HG02884 (cell line): ENCODE data around the gene CRK.
"Not testable (repeated sequence)": the region's sequence is repeated elsewhere in the genome, so short reads cannot be mapped to it uniquely, and the experiment has no call there.

ENCODE experiments used
- ATAC-seq: cut with Tn5 transposase; IDR thresholded peaks from one replicate; pipeline ENCODE4 v1.9.1; 2021; ENCODE audit warnings: mild to moderate bottlenecking, moderate library complexity; ENCODE audit not compliant: unreplicated experiment

The CRK gene

DNA sequence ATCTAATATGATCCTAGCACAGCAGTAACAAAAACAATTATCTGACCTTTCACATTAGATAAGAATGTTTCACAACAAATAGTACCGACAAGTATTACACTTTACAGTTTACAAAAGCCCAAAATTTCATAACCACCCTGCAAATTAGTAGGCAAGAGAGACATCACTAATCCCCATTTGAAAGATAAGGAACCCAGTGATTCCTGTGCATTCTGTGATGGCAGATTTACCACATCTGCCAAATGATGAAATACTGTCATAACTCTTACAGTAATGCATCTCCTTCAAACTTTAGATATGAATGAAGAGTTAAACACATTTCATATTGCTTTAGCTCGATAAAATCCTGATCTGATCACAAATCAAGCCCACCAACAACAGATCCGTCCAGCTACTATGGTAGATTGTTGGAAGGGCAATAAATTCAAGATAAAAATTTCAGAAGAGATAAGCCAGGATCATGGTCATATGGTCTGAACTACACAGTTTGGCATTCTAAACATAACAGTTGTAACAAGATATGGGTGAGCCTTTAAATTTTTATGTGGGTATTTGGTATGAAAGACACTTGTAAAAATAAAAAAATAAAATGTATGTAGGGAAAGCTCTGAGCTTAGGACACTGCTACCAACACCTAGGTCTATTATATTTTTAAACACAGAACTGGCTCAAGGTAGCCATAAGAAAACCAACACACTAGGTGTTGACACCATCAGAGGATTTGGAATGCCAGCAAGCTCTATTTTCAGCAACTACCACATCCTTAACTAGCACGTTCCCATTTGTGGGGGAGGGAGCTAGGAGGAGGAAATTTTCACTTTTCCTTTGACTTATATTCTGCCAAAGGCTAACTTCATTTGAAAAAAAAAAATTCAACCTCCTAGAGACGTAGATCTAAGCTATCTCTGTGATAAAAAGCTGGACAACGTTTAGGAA, 65.3 kb downstream of the CRK start:
- no peak for ATAC-seq

DNA sequence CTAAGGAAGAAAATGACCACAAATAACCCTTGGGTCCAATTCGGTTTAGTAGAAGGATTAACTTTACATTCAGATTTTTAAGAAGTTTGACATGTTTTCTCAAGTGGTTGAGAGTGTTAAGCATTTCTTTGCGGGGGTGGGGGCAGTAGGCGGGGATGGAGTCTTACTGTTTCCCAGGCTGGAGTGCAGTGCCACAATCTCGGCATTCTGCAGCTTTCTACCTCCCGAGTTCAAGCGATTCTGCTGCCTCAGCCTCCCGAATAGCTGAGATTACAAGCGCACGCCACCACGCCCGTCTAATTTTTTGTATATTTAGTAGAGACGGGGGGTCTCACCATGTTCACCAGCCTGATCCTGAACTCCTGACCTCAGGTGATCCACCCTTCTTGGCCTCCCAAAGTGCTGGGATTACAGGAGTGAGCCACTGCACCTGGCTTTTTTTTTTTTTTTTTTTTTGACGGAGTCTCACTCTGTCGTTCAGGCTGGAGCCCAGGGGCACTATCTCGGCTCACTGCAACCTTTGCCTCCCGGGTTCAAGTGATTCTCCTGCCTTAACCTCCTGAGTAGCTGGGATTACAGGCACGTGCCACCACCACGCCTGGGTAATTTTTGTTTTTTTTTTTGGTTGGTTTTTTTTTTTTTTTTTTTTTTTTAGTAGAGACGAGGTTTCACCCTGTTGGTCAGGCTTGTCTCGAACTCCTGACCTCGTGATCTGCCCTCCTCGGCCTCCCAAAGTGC, 68.4 kb downstream of the CRK start:
- not testable (repeated sequence) for ATAC-seq

DNA sequence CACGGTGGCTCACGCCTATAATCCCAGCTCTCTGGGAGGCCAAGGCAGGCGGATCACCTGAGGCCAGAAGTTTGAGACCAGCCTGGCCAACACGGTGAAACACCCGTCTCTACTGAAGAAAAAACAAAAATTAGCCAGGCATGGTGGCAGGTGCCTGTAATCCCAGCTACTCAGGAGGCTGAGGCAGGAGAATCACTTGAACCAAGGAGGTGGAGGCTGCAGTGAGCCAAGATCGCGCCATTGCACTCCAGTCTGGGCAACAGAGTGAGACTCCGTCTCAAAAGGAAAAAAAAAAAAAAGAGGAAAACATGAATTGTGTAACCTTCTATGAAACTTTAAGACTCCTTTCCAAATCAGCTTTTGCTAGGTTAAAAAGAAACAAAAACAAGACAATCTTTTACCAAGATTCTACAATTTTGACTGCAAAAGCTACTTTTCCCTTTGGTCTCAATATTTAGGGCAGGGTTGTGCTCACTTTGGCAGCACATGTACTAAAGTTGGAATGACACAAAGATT, 69.3 kb downstream of the CRK start:
- not testable (repeated sequence) for ATAC-seq

DNA sequence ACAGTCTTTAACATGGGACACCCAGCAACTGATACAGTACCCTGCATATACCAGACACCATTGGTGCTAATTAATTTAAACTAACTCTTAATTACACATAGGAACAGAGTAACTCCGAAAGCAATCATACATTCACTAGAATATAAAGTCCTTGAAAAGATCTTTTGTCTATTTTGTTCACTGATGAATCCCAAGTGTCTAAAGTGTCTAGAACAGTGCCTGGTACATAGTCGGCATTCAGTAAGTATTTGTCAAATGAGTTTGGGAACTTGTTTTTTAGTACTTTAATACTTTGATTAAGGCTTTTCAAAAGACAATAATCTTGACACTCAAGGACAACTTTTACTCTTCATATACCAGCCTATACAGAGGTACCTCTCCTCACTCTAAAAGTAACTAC, 69.8 kb downstream of the CRK start:
- no peak for ATAC-seq

DNA sequence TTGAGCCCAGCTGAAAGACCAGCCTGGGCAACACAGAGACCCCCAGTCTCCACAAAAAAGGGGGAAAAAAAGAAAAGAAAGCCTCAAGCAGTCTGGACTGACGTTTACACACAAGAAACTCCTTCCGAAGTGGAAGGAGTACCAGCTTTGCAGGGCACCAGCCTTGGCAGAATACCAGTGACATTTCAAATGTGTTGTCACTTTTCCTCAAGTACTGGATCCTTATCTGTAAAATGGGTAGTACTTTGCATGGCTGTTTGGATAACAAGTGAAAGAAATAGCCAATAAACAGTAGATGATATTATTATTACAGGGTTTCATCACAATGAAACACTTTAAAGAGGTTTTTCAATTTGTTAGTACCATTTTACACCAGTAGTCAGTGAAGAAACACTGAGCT, 70.2 kb downstream of the CRK start:
- ATAC-seq, result no peak

DNA sequence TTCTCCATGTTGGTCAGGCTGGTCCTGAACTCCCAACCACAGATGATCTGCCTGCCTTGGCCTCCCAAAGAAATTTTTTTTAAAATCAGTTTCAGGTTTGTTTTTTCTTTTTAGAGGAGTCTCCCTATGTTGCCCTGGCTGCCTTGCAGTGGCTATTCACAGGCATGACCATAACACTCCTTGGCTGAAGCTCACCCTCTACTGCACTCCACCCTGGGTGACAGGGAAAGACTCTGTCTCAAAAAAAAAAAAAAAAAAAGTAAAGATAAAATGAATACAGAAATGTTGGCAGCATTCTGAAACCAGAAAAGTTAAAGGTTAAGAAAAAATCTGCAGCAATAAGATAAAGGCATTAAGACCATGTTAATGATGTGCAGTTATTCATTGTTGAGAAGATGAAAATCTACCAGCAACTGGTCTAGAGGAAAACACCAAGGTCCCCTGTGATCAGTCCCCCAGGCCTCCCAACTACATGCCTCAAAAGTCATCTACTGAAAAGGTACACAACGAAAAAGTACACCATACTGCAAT, 71.1 kb downstream of the CRK start:
- no peak for ATAC-seq

DNA sequence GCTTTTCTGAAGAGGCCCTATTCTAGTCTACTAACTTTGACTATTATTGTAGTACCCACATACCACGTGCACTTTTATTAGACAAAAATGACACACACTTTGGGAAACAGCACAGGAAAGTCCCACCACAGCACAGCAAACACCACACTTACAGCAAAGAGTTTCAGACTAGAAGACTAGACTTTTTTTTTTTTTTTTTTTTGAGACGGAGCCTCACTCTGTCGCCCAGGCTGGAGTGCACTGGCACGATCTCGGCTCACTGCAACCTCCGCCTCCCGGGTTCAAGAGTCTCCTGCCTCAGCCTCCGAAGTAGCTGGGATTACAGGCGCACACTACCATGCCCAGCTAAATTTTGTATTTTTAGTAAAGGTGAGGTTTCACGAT, 76.1 kb downstream of the CRK start:
- ATAC-seq, result no peak

DNA sequence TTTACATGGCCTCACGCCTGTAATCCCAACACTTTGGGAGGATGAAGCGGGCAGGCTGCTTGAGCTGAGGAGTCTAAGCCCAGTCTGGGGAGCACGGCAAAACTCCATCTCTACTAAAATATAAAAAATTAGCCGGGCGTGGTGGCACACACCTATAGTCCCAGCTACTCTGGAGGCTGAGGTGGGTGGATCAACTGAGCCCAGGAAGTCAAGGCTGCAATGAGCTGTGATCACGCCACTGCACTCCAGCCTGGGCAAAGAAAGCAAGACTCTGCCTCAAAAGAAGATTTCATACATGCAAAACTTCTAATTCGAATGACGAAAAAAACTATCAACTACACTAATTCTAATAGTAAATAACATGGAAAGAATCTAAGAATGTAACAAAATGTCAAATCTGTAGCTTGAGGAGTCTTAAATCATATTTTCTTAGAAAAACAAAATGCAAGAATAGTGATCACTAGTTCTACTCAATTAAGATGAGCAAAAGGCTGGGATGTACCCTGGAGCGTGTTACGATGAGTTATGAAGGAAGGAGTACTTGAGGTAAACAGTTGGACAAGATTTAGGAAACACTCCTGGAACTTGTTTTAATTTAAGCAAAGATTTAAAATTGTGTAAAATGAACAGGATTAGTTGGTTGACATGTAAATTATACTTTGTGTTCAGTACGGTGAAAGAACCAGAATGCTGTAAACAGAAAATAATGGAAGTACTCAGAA, 76.7 kb downstream of the CRK start:
- ATAC-seq, result no peak

DNA sequence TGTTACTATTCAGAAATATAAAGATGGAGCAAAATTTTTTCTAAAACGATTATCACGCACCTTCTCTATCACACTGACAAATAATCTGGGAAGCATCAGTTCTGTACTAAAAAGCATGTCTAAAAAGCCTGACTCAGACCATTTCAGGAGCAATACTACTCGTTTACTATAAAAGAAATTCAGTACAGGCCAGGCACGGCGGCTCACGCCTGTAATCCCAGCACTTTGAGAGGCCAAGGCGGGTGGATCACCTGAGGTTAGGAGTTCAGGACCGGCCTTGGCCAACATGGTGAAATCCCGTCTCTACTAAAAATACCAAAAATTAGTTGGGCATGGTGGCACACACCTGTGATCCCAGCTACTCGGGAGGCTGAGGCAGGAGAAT, 77.6 kb downstream of the CRK start:
- ATAC-seq, result not testable (repeated sequence)

DNA sequence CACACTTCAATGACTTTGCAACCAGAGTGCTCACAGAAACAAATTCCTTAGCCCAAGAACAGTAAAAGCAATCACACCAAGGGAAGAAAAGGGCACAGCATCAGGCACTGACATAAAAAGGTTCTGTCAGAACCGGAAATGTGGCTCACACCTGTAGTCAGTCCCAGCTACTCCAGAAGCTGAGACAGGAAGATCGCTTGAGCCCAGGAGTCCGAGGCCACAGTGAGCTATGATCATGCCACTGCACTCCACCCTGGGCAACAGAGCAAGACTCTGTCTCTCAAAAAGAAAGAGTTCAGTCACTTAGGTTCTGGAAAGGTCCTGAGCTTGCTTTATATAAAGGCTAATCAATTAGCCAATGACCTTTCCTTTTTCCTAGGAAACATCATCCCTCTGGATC, 78.7 kb downstream of the CRK start:
- no peak for ATAC-seq

DNA sequence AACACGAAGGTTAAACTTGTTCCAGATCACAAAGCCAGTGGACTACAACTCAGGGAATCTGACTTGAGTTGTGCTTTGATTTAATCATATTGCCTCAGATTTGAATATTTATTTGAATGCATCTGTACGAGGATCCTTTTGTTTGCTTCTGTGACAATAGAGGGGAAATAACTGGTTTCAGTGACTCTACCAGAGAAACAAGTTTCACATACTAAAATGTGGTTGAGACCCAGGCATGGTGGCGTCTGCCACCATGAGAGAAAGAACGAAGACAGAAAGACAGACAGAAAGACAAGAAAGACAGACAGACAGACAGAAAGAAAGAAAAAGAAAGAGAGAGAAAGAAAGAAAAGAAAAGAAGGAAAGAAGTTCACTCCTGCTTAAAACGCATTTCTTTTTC, 80.0 kb downstream of the CRK start:
- ATAC-seq, result no peak

DNA sequence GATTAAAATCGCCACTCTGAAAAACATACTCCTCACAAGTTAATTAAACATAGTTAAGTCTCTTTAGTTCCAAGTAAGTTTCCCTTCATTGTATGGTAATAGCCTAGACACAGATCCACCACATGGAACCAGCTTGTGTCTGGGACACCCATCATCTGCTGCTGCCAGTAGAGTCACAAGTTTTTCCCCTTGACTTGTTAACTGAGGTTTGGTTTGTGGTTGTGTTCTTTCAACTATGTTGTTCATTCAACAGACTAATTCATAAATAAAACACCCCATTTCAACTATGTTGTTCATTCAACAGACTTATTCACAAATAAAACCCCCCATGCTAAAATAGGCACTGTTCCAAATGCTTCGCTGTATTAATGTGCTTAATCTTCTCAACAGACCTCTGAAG, 80.4 kb downstream of the CRK start:
- no peak for ATAC-seq

DNA sequence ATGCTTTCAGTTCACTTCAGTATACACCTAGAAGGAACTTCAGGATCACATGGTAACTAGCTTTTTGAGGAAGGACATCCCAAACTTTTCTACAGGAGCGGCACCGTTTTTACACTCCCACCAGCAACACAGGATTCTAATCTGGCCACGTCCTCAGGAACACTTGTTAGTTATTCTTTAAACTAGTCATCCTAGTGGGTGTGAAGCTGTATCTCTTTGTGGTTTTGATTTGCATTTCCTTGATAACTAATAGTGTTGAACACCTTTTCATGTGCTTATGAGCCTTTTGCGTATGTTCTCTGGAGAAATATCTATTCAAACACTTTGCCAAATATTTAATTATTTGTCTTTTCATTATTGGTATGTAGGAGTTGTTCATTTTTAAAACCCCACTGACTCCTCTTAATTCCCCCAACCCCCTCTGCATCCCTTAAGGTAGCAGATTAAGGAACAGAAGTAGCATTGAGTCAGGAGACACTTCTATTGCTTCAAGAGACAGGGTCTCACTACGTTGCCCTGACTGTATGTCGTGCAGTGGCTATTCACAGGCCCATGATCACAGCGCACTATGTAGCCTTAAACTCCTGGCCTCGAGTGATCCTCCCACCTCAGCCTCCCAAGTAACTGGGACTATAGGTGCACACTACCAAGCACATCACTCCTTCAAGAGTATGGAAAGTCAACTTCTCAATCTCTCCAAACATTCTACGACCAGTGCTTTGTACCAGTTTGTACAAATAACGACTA, 81.4 kb downstream of the CRK start:
- ATAC-seq, result no peak

DNA sequence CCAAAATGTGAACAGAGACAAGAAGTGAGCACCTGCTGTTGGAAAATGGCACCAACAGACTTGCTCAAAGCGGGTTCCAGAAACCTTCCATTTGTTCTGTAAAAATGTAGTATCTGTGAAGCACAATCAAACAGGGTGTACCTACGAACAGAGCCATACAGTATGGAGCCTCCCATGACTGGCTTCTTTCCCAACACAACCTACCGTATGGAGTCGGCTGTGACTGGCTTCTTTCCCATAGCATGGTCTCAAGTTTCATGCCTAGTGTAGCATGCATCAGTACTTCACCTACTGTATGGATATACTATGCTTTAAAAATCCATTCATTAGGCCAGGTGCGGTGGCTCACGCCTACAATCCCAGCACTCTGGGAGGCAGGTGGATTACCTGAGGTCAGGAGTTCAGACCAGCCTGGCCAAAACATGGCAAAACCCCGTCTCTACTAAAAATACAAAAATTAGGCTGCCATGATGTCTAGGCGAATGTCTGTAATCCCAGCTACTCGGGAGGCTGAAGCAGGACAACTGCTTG, 82.3 kb downstream of the CRK start:
- no peak for ATAC-seq

DNA sequence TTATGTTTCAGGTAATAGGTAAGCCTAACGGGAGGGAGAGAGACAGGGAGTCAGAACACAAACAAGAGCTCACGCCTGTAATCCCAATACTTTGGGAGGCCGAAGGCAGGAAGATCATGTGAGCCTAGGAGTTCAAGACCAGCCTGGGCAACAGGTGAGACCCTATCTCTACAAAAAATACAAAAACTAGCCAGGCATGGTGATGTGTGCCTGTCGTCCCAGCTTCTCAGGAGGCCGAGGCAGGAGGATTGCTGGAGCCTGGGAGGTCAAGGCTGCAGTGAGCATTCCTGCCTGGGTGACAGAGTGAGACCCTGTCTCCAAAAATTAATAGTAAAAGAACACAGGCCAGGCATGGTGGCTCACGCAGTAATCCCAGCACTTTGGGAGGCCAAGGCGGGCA, 83.4 kb downstream of the CRK start:
- no peak for ATAC-seq

DNA sequence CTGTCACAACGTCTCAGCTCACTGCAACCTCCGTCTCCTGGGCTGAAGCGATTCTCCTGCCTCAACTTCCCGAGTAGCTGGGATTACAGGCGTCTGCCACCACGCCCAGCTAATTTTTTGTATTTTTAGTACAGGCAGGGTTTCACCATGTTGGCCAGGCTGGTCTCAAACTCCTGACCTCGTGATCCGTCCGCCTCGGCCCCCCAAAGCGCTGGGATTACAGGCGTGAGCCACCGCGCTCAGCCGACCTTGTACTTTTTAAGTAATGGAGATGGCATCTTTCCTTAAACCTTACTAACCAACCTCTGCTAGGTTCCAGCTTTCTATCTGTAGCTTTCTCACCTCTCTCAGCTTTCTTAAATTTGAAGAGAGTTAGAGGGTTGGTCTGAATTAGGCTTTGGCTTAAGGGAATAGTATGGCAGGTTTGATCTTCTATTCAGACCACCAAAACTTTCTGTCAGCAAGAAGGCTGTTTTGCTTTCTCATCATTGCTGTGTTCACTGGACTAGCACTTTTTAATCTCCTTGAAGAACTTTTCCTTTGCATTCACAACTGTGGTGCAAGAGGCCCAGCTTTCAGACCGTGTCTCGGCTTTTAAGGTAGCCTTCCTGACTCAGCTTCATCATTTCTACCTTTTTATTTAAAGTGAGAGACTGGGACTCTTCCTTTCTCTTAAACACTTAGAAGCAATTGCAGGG, 84.0 kb downstream of the CRK start:
- ATAC-seq, result no peak
